IMR-90 (cell line): ENCODE measurements around the gene VKORC1L1. TPM values are rescaled to one million over a fixed set of nuclear protein-coding genes. Genes with fewer than 3 reads are reported as not detected.
"Not testable (repeated sequence)": the region's sequence is repeated elsewhere in the genome, so short reads cannot be mapped to it uniquely, and the experiment has no call there.

Source experiments
- ATAC-seq: fragments of 200-7000 bp; cut with Tn5 transposase; 2 replicates; pipeline ENCODE4 v1.9.1; 2020; ENCODE audit warnings: low read depth, mild to moderate bottlenecking, moderate library complexity
- BruUV-seq: library from RNA; stranded (reverse); fragments of 400-500 nt; replicated peaks from 2 replicates; lab custom pipeline; 2021; lab: Mats Ljungman, UMichigan
- CTCF ChIA-PET: fragments of 300-600 bp; formaldehyde crosslinking; extraction: SDS; loops from one replicate; lab custom pipeline; 2021; ENCODE audit warnings: antibody characterized with exemption; lab: Yijun Ruan, JAX
- POLR2A ChIA-PET: fragments of 300-600 bp; sonication (Branson Sonifier 250); formaldehyde crosslinking; loops from one replicate; lab custom pipeline; 2022; ENCODE audit warnings: antibody characterized with exemption; ENCODE audit not compliant: unreplicated experiment; lab: Charles Lee
- DNase-seq: peaks from one replicate; pipeline ENCODE4 v3.0.0; 2013
- H2AFZ ChIP-seq: replicated peaks from 2 replicates; pipeline ENCODE3; 2013; ENCODE audit warnings: low read length, mild to moderate bottlenecking; ENCODE audit not compliant: poor library complexity
- H2AK5ac ChIP-seq: 2 replicates; pipeline ENCODE4 v1.6.1; 2013; ENCODE audit warnings: low read depth, low read length, inconsistent platforms
- H2AK9ac ChIP-seq: replicated peaks from 2 replicates; pipeline ENCODE3; 2013; ENCODE audit warnings: mild to moderate bottlenecking, low read depth, low read length, moderate library complexity; ENCODE audit not compliant: poor library complexity
- H2BK120ac ChIP-seq: 2 replicates; pipeline ENCODE4 v1.6.1; 2013; ENCODE audit warnings: low read depth, low read length, inconsistent platforms
- H2BK15ac ChIP-seq: 3 replicates; pipeline ENCODE4 v1.6.1; 2013; ENCODE audit warnings: low read depth, low read length, inconsistent platforms
- H2BK20ac ChIP-seq: 2 replicates; pipeline ENCODE4 v1.6.1; 2013; ENCODE audit warnings: low read depth, mild to moderate bottlenecking, inconsistent platforms, low read length, moderate library complexity
- H2BK5ac ChIP-seq: 2 replicates; pipeline ENCODE4 v1.6.1; 2013; ENCODE audit warnings: mild to moderate bottlenecking, low read depth, low read length, inconsistent platforms; ENCODE audit not compliant: poor library complexity, severe bottlenecking
- H3K14ac ChIP-seq: replicated peaks from 2 replicates; pipeline ENCODE4 v1.6.1; 2013; ENCODE audit warnings: low read depth, low read length, inconsistent platforms
- H3K18ac ChIP-seq: 2 replicates; pipeline ENCODE4 v1.6.1; 2013; ENCODE audit warnings: low read depth, low read length, control low read depth
- H3K23ac ChIP-seq: 2 replicates; pipeline ENCODE4 v1.6.1; 2013; ENCODE audit warnings: low read depth, low read length, inconsistent platforms
- H3K27ac ChIP-seq: 2 replicates; pipeline ENCODE4 v1.5.1; 2013; ENCODE audit warnings: mild to moderate bottlenecking, control low read depth, low read length; ENCODE audit not compliant: insufficient read depth
- H3K27me3 ChIP-seq: 2 replicates; pipeline ENCODE4 v1.6.1; 2013; ENCODE audit warnings: low read length; ENCODE audit not compliant: control insufficient read depth, insufficient read depth
- H3K36me3 ChIP-seq: 2 replicates; pipeline ENCODE4 v1.6.1; 2013; ENCODE audit warnings: low read length, mixed read lengths; ENCODE audit not compliant: control insufficient read depth, insufficient read depth
- H3K4ac ChIP-seq: 2 replicates; pipeline ENCODE4 v1.6.1; 2013; ENCODE audit warnings: low read depth, low read length, inconsistent platforms
- H3K4me1 ChIP-seq: 2 replicates; pipeline ENCODE4 v1.6.1; 2013; ENCODE audit warnings: low read length, mixed read lengths; ENCODE audit not compliant: control insufficient read depth, insufficient read depth
- H3K4me2 ChIP-seq: 2 replicates; pipeline ENCODE4 v1.6.1; 2013; ENCODE audit warnings: low read depth, mild to moderate bottlenecking, control low read depth, low read length, moderate library complexity
- H3K4me3 ChIP-seq: 2 replicates; pipeline ENCODE4 v1.5.1; 2013; ENCODE audit warnings: low read depth, mild to moderate bottlenecking, control low read depth, low read length, moderate library complexity; ENCODE audit not compliant: insufficient read depth
- H3K56ac ChIP-seq: 2 replicates; pipeline ENCODE4 v1.6.1; 2013; ENCODE audit warnings: low read length, inconsistent platforms; ENCODE audit not compliant: insufficient read depth; ENCODE audit errors: extremely low read depth
- H3K79me1 ChIP-seq, 2 experiments: 2 replicates each; pipeline ENCODE4 v1.6.1; 2013; ENCODE audit warnings: low read length in 2 of 2, inconsistent platforms in 1 of 2, low read depth in 1 of 2
- H3K9ac ChIP-seq: 2 replicates; pipeline ENCODE4 v1.6.1; 2013; ENCODE audit warnings: low read depth, low read length, control low read depth
- H3K9me1 ChIP-seq: 2 replicates; pipeline ENCODE4 v1.6.1; 2013; ENCODE audit warnings: low read length, inconsistent platforms; ENCODE audit not compliant: insufficient read depth
- H3K9me3 ChIP-seq: 2 replicates; pipeline ENCODE4 v1.6.1; 2013; ENCODE audit warnings: low read length; ENCODE audit not compliant: control insufficient read depth, insufficient read depth
- H4K20me1 ChIP-seq: 2 replicates; pipeline ENCODE4 v1.6.1; 2013; ENCODE audit warnings: low read length, inconsistent platforms; ENCODE audit not compliant: insufficient read depth
- H4K5ac ChIP-seq: 2 replicates; pipeline ENCODE4 v1.6.1; 2013; ENCODE audit warnings: mild to moderate bottlenecking, low read depth, low read length, control low read depth
- H4K8ac ChIP-seq, 2 experiments: 2 replicates each; pipeline ENCODE4 v1.6.1; 2013; ENCODE audit warnings: low read depth in 2 of 2, low read length in 2 of 2, control low read depth in 1 of 2, inconsistent platforms in 1 of 2
- H4K91ac ChIP-seq: 2 replicates; pipeline ENCODE4 v1.6.1; 2013; ENCODE audit warnings: low read depth, low read length, inconsistent platforms; ENCODE audit not compliant: insufficient read depth
- WGBS, 2 experiments: methylation state at CpG; one replicate each; pipeline versions ENCODE4 v1.1.5 to v1.1.7; 2013; ENCODE audit warnings: missing lambda C conversion rate in 2 of 2; ENCODE audit not compliant: insufficient read length in 1 of 2; ENCODE audit errors: extremely low coverage in 2 of 2; 5-methylcytosine and 5-hydroxymethylcytosine counted together
- dilution Hi-C: fragments of 300-500 bp; cut with HindIII; formaldehyde crosslinking; loops from one replicate; pipeline ENCODE4 v1.14.3; 2018; ENCODE audit warnings: low sequenced_read_pairs; ENCODE audit not compliant: unreplicated experiment
- in situ Hi-C: fragments of 300-500 bp; cut with MboI; formaldehyde crosslinking; loops from 3 replicates; pipeline ENCODE4 v1.14.3; 2019; ENCODE audit warnings: low sequenced_read_pairs, inconsistent platforms, mixed read lengths
- intact Hi-C: fragments of 100-400 bp; cut with micrococcal nuclease; formaldehyde crosslinking; loops from 2 replicates; pipeline ENCODE4 v1.10.0; 2022
- polyA plus RNA-seq, 3 experiments: library from polyadenylated mRNA; depleted of rRNA; stranded (reverse); fragments of >200 nt; gene quantifications; 2 replicates each; pipeline ENCODE4 v1.2.3, GENCODE V29; 2012; ENCODE audit warnings: low replicate concordance in 1 of 3
- total RNA-seq: library from RNA; depleted of rRNA; stranded (reverse); fragments of >200 nt; gene quantifications from 2 replicates; pipeline ENCODE4 v1.2.3, GENCODE V29; 2012

VKORC1L1 gene
- total and polyA plus RNA-seq, 2 of the 4 experiments (the other 2 are of a cell fraction): 12.5 to 14.5 TPM

GRCh38 chr7:65858660-65859059, 14.2 kb upstream of the VKORC1L1 start:
- H3K4me1 ChIP-seq, POLR2A ChIA-PET, H3K27me3 ChIP-seq, intact Hi-C loops, H2BK120ac ChIP-seq, H3K36me3 ChIP-seq, H3K4me3 ChIP-seq, H4K91ac ChIP-seq, H2BK5ac ChIP-seq, H4K5ac ChIP-seq, in situ Hi-C loops, H3K9me1 ChIP-seq, H3K9me3 ChIP-seq, H3K79me1 ChIP-seq, ATAC-seq, H3K4ac ChIP-seq, H3K14ac ChIP-seq, H2BK20ac ChIP-seq, DNase-seq, H3K4me2 ChIP-seq, H3K9ac ChIP-seq, H3K56ac ChIP-seq, H2AFZ ChIP-seq, H4K20me1 ChIP-seq, H2BK15ac ChIP-seq, H3K23ac ChIP-seq, H3K27ac ChIP-seq, H3K18ac ChIP-seq, H2AK9ac ChIP-seq, dilution Hi-C loops, BruUV-seq, H2AK5ac ChIP-seq, H4K8ac ChIP-seq, CTCF ChIA-PET: not testable (repeated sequence)
- no CpG with 5 or more reads among the region's 4 CpGs for WGBS, 2 experiments

GRCh38 chr7:65866244-65866643, 6.6 kb upstream of the VKORC1L1 start:
- H3K9ac ChIP-seq, H3K27me3 ChIP-seq, DNase-seq, H3K18ac ChIP-seq, H2BK15ac ChIP-seq, H3K4me1 ChIP-seq, H3K79me1 ChIP-seq, H2AFZ ChIP-seq, POLR2A ChIA-PET, H3K14ac ChIP-seq, intact Hi-C loops, H3K23ac ChIP-seq, H3K36me3 ChIP-seq, BruUV-seq, H3K4me3 ChIP-seq, H2BK120ac ChIP-seq, ATAC-seq, H2AK5ac ChIP-seq, H3K4me2 ChIP-seq, H3K9me3 ChIP-seq, H4K20me1 ChIP-seq, H4K91ac ChIP-seq, H2AK9ac ChIP-seq, dilution Hi-C loops, CTCF ChIA-PET, H4K5ac ChIP-seq, H3K56ac ChIP-seq, H2BK20ac ChIP-seq, H3K4ac ChIP-seq, H3K27ac ChIP-seq, H4K8ac ChIP-seq, H2BK5ac ChIP-seq, in situ Hi-C loops, H3K9me1 ChIP-seq: not testable (repeated sequence)
- WGBS, 2 experiments: no CpG with 5 or more reads among the region's 3 CpGs
